ENCODE measurements around the gene PLA2G4A. TPM values are rescaled to one million over a fixed set of nuclear protein-coding genes. Genes with fewer than 3 reads are reported as not detected.

Gene PLA2G4A
- total RNA-seq, 2 experiments from 2014 or later = 2.0 TPM; not detected in 1

DNA sequence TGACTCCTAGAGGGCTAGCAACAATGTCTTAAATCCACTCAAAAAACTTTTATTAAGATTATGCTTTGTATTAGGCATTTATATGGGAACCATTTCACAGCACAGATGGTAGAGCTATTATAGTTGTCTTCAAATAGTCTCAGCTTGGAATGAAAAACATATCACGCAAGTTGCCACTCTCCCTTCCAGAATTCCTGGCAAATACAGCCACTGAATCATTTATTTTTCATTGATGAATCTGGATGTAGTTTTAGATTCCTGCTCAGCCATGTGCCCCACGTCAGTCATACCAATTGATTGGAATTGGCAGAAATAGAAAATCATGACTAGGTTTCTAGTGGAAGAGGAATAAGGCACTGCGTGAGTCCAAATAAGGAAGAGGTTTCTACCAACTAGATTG lies 165.2 kb downstream of the PLA2G4A start:
- H3K36me3 Mint-ChIP-seq = no peaks in the 10 kb centered on the region
- no peaks in the 10 kb centered on the region for H3K4me1 Mint-ChIP-seq
- H3K27ac Mint-ChIP-seq = no peak overlapping the region
- CTCF ChIA-PET = no interaction called here
- no peaks in the 10 kb centered on the region for H3K9me3 Mint-ChIP-seq (ENCODE audit: low read depth)
- no peaks in the 10 kb centered on the region for H3K27me3 Mint-ChIP-seq
- no peak for DNase-seq
- no peak for ATAC-seq
- no peak overlapping the region for H3K4me3 Mint-ChIP-seq

DNA sequence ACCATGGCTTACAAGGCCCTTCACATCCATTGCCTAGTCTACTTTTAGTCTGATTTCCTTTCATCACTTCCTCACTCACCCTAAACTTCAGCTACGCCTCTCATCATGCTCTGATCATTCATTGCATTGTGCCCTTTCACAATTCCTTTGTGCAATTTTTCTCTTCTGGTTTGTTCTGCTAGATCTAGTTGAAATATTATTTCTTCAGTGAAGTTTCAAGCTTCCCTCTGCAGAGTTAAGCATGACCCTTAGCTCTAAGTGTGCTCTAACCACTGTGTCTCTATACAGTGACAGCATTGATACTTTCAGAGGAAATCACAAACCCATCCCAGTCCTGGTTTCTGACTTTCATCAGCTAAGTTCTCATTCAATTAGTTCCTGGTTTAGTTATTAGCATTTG lies 166.1 kb downstream of the PLA2G4A start:
- CTCF ChIA-PET = interaction anchor here (0.6 kb wide), 1 partner anchor 9 kb away, joined by 3 read pairs; no protein-coding TSS in a partner anchor
- H3K36me3 Mint-ChIP-seq = no peaks in the 10 kb centered on the region
- H3K4me3 Mint-ChIP-seq = no peak overlapping the region
- H3K4me1 Mint-ChIP-seq = no peaks in the 10 kb centered on the region
- no peak for DNase-seq
- H3K27ac Mint-ChIP-seq = no peak overlapping the region
- ATAC-seq = no peak
- H3K9me3 Mint-ChIP-seq (ENCODE audit: low read depth) = no peaks in the 10 kb centered on the region
- H3K27me3 Mint-ChIP-seq = no peaks in the 10 kb centered on the region

DNA sequence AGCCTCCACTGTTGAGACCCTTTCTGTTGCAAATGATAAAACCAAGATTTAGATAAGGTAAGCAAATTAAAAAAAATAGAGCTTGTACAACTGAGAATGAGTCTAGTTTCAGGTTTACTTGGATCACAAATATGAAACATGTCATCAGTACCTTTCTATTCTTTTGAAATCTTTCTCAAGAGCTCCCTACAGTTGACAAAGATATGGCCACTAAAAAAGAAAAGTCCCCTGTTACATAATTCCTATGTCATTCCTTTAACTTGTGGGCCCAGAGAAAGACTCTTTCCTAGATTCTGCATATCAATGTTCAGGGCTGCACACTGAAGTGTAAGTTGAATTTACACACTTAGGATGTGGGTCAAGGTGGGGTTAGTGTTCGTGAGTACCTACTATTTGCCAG lies 168.1 kb downstream of the PLA2G4A start:
- no peak for ATAC-seq
- no peak overlapping the region for H3K4me3 Mint-ChIP-seq
- no peak overlapping the region for H3K27ac Mint-ChIP-seq
- CTCF ChIA-PET = no interaction called here
- no peak for DNase-seq
- H3K27me3 Mint-ChIP-seq = no peaks in the 10 kb centered on the region
- H3K4me1 Mint-ChIP-seq = no peaks in the 10 kb centered on the region
- H3K36me3 Mint-ChIP-seq = no peaks in the 10 kb centered on the region
- no peaks in the 10 kb centered on the region for H3K9me3 Mint-ChIP-seq (ENCODE audit: low read depth)

DNA sequence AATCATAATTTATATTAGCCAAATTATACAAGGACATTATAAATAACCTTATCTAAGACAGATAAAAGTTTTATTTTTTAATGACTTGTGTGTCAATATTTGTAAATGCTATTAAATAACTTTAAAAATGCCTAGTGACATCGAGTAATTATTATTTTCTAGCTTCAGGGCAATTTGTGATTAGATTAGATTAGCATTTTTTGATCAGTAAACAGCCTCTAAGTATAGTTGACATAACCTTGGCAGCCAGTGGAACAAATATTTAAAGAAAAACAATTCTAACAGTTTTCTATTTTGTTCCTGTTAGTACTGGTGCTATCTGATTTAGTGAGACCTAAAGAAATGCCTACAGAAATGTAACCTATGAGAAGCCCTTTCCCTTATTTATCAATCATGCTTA lies 169.1 kb downstream of the PLA2G4A start:
- Mint-ChIP-seq H3K27me3 (no peaks in the 10 kb centered on the region), H3K9me3 (ENCODE audit: low read depth) (no peaks in the 10 kb centered on the region), H3K36me3 (no peaks in the 10 kb centered on the region), H3K27ac (no peak overlapping the region), H3K4me3 (no peak overlapping the region), H3K4me1 (no peaks in the 10 kb centered on the region)
- ATAC-seq (no peak), DNase-seq (no peak)
- CTCF ChIA-PET = no interaction called here

DNA sequence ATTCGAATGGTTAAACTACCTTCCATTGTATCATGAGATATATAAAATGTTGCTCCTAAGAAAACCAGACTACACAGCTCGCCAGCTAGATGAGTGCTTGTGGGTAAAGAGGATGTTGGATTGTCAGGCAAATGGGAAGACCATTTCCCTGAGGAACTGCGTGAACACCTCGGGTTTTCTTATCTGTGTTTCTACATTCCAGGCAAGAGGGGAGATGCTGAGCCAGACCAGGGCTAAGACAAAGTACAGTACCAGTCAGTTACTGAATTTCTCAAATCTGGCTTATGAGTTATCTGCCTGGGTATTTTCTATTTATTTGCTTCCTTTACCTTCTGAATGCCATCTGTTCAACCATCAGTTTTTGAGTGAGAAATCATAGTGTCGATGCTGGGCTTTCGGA lies 170.8 kb downstream of the PLA2G4A start:
- H3K4me3 Mint-ChIP-seq = no peak overlapping the region
- H3K36me3 Mint-ChIP-seq = no peaks in the 10 kb centered on the region
- CTCF ChIA-PET = no interaction called here
- ATAC-seq (no peak), DNase-seq (no peak)
- H3K27ac Mint-ChIP-seq = no peak overlapping the region
- no peaks in the 10 kb centered on the region for H3K27me3 Mint-ChIP-seq
- H3K4me1 Mint-ChIP-seq = no peaks in the 10 kb centered on the region
- H3K9me3 Mint-ChIP-seq (ENCODE audit: low read depth) = no peaks in the 10 kb centered on the region

DNA sequence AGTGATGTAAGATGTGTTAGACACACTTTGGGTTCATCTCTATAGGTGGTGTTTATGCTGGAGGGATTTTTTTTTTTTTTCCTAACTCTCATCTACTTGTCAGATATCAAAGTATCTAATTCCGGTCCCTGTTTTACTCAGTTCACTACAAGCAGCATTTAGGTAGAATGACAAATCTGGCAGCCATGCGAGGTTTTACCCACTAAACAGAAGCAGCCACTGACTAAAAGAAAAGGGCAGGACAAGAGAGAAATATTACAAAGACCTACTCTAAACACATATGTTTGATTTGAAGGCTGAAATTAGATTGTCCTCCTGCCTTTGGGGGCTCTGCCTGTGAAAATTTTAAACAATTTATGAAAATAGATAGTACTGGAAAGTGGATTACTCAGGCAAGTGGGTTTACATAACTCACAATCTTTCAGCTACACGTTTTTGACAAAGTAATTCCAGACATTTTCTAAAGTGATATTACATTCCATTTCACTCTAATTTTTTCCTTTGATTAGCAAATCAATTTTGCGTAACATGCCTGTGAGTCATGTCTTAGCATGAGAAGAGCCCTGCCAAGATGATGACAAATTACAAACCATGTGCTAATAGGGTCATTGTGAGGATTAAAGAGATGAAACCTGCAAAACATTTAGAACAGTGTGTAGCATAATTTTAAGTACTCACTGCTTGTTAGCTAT lies 172.6 kb downstream of the PLA2G4A start:
- Mint-ChIP-seq H3K4me3 (no peak overlapping the region), H3K36me3 (no peaks in the 10 kb centered on the region), H3K4me1 (no peaks in the 10 kb centered on the region), H3K27me3 (no peaks in the 10 kb centered on the region), H3K27ac (no peak overlapping the region), H3K9me3 (ENCODE audit: low read depth) (no peaks in the 10 kb centered on the region)
- DNase-seq (no peak), ATAC-seq (no peak)
- CTCF ChIA-PET = no interaction called here

DNA sequence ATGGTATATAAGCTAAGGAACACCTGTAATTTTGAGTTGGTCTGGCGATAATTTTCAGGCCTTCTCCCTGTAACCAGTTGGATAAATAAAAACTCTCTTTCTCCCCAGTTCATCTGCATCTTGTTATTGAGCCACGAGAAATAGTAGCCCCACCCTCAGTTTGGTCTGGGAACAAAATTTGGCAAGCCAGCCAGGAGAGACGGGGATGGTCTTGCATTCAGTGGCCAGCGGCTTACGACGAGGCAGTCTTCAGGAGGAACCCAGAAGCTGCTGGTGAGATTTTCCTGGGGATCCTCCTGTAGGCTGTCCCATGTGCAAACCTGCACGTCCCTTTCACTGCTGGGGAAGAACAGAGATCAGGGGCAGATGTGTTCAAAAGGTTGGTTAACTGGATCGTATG lies 174.6 kb downstream of the PLA2G4A start:
- DNase-seq (no peak), ATAC-seq (no peak)
- no peak overlapping the region for H3K4me3 Mint-ChIP-seq
- no peaks in the 10 kb centered on the region for H3K36me3 Mint-ChIP-seq
- H3K27ac Mint-ChIP-seq = no peak overlapping the region
- CTCF ChIA-PET = no interaction called here
- no peaks in the 10 kb centered on the region for H3K27me3 Mint-ChIP-seq
- peaks cover 3% of the 10 kb centered on the region for H3K9me3 Mint-ChIP-seq (ENCODE audit: low read depth)
- H3K4me1 Mint-ChIP-seq = no peaks in the 10 kb centered on the region

DNA sequence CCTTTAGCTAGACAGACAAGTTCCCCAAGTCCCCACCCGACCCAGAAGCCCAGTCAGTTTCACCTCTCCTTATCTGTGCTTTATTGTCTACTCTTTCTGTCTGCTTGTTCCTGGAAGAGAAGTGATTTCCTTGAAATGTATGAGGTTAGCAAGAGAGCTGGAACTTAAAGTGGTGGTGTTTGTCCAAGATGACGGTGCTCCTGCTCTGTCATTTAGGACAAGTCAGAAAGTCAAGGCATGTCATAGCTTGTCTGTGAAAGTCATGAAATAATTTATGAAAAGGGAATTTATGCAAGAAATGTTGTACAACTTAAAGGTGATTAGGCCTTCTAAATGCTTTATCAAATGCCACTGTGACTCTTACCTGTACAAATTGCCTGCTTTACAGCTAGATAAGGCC lies 178.1 kb downstream of the PLA2G4A start:
- Mint-ChIP-seq H3K27ac (no peak overlapping the region), H3K4me1 (peaks cover 4% of the 10 kb centered on the region), H3K36me3 (no peaks in the 10 kb centered on the region), H3K27me3 (no peaks in the 10 kb centered on the region), H3K9me3 (ENCODE audit: low read depth) (peaks cover 5% of the 10 kb centered on the region), H3K4me3 (no peak overlapping the region)
- ATAC-seq (no peak), DNase-seq (no peak)
- CTCF ChIA-PET = no interaction called here

DNA sequence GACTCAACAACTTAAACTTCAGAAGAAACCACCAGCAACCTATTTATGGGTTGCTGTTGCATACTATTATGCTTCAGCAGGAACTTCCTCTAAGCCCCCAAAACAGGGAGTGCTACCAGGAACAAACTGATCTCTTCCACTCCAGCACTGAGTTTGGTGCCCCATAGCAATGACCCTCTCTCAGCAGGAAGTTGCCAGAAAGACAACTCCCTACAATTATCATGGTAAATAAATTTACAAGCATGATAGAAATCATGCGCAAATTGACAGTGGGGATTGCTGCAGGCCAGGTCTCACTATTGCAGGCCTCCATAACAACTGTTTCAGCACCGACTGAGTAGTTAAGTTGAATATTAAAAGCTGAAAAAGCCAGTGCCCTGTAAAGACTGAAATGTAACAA lies 180.6 kb downstream of the PLA2G4A start:
- no peak overlapping the region for H3K4me3 Mint-ChIP-seq
- peaks cover 5% of the 10 kb centered on the region for H3K9me3 Mint-ChIP-seq (ENCODE audit: low read depth)
- peaks cover 4% of the 10 kb centered on the region for H3K4me1 Mint-ChIP-seq
- no peaks in the 10 kb centered on the region for H3K27me3 Mint-ChIP-seq
- ATAC-seq (no peak), DNase-seq (no peak)
- H3K36me3 Mint-ChIP-seq = no peaks in the 10 kb centered on the region
- CTCF ChIA-PET = no interaction called here
- no peak overlapping the region for H3K27ac Mint-ChIP-seq

DNA sequence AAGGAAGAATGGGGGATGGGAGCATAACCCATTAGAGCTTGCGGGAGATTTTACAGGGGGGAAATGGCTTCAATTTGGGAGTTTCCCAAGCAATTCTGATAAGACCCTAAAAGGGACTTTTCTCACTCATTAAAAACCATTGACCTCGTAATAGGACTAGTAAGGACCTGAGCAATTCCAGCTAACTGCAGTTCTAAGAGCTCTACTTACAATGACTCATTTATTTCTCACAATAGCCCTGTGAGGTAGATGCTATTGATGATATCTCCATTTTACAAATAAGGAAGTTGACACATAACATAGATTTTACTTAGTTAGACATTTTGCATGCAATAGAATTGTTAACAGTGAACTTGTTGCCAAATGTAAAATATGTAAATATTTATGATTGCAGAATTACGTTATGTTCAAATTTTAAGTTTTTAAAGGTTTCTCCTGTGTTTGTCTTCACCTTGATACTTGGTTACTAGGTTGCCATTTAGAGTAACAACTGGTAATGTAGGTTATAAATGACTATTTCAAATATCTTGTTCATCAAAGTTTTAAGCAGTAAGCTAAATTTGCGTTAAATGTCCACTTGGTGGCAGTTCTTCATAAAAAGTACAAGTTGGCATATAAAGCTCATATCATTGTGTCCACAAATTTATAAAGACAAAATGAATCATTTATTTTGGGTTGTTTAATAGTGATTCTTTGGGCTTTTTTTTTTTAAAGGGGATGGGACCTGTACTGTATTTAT lies 182.0 kb downstream of the PLA2G4A start:
- CTCF ChIA-PET = no interaction called here
- H3K4me3 Mint-ChIP-seq = no peak overlapping the region
- H3K36me3 Mint-ChIP-seq = no peaks in the 10 kb centered on the region
- H3K27me3 Mint-ChIP-seq = no peaks in the 10 kb centered on the region
- peaks cover 5% of the 10 kb centered on the region for H3K9me3 Mint-ChIP-seq (ENCODE audit: low read depth)
- ATAC-seq (no peak), DNase-seq (no peak)
- H3K27ac Mint-ChIP-seq = no peak overlapping the region
- peaks cover 4% of the 10 kb centered on the region for H3K4me1 Mint-ChIP-seq

DNA sequence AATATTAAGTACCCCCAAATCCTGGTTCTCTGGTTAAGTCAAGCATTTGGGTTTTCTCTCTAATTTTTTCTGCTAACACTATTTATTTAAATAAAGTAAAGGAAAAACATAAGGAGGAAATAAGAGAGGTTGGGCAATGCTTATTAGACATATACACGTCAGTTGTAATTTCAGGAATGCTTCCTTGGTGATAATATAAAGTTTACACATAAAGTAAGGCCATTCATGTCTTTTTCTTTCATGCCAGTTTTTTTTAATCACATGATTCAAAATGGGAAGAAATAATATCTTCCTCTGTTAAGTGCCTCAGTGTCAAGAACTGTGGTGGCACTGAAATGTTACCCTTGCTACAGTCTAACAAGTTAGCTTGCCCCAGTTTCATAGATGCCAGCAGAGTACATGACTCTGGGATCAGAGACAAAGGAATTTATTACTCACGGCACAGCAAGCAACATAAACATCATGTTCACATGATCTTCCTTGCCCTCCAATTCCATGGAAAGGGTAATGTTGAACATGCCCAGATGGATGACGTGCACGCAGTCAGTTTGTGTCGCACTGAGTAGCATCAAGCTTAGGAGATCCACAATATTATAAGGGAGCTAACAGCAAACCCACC lies 184.9 kb downstream of the PLA2G4A start:
- no peaks in the 10 kb centered on the region for H3K27me3 Mint-ChIP-seq
- H3K27ac Mint-ChIP-seq = no peak overlapping the region
- CTCF ChIA-PET = no interaction called here
- H3K9me3 Mint-ChIP-seq (ENCODE audit: low read depth) = peaks cover under 1% of the 10 kb centered on the region
- no peak overlapping the region for H3K4me3 Mint-ChIP-seq
- no peak for ATAC-seq
- peaks cover 4% of the 10 kb centered on the region for H3K4me1 Mint-ChIP-seq
- DNase-seq = no peak
- no peaks in the 10 kb centered on the region for H3K36me3 Mint-ChIP-seq

DNA sequence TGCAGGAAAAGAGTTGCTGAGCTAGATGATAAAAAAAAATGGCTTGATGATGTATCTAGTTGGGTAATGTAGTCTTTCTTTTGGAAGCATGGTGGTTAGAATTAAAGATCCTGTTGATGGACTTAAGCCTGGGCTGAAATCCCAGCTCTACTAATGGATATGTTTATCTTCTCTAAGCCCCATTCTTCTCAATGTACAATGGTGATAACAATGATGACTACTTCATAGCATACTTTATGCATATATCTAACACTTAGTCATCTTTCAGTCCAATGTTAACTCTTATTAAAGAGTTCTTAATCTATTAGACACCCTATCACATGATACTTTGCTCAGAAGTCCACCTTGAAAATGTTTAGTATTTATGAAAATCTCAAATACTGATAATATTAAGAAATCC lies 189.5 kb downstream of the PLA2G4A start:
- no peak overlapping the region for H3K4me3 Mint-ChIP-seq
- ATAC-seq (no peak), DNase-seq (no peak)
- H3K27ac Mint-ChIP-seq = no peak overlapping the region
- H3K9me3 Mint-ChIP-seq (ENCODE audit: low read depth) = no peaks in the 10 kb centered on the region
- H3K27me3 Mint-ChIP-seq = no peaks in the 10 kb centered on the region
- no peaks in the 10 kb centered on the region for H3K36me3 Mint-ChIP-seq
- CTCF ChIA-PET = no interaction called here
- no peaks in the 10 kb centered on the region for H3K4me1 Mint-ChIP-seq

DNA sequence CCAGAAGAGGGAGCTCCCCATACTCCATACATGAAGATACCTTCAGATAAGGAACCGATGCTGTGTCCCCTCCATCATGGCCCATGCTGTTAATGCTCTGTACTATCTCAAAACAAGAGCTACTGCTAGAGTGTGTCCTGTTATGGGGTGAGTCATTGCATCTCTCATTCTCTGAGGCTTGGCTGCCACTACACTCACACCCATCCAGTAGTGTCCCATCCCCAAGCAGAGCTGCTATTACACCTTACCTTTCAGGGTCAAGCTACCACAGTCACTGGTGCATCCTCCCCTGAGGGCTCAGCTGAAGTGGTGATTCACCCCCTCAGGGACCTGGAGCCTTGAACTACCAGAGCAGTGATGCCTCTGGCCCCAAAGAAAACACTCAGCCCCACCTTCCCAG lies 198.5 kb downstream of the PLA2G4A start:
- Mint-ChIP-seq H3K27me3 (no peaks in the 10 kb centered on the region), H3K36me3 (no peaks in the 10 kb centered on the region), H3K4me1 (no peaks in the 10 kb centered on the region), H3K27ac (no peak overlapping the region), H3K4me3 (no peak overlapping the region), H3K9me3 (ENCODE audit: low read depth) (peaks cover 5% of the 10 kb centered on the region)
- CTCF ChIA-PET = no interaction called here
- DNase-seq = no peak
- ATAC-seq = no peak

DNA sequence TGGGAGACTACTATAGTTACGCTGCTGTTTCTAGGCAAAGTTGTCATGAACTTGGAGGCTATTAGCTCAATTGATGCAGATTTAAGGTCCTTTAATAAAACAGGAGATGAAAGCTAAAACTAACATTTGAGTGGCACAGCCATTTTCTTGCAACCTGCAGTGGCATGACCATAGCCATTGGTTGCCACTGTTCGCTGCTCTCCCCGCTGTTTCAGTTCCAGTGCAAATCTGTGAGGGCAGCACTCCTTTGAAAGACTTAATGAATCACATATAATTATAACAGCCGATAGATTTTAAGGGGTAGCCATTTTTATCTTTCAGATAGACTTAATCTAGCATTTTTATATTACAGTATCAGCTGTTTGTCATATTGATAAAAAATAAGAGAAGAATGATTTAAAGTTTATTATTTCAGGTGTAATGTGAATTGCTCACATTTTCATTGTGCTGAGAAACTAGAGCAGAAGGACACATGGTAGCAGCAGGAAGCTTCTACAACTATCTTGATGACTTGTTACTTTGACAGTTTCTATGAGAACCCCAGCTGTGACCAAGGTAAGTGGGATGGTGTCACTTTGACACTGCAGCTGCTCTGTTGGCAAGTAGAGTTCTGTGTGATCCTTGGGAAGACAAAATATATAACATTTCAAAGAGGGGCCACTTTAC lies 203.7 kb downstream of the PLA2G4A start:
- no peak overlapping the region for H3K27ac Mint-ChIP-seq
- CTCF ChIA-PET = no interaction called here
- no peak overlapping the region for H3K4me3 Mint-ChIP-seq
- ATAC-seq (no peak), DNase-seq (no peak)
- H3K27me3 Mint-ChIP-seq = no peaks in the 10 kb centered on the region
- H3K4me1 Mint-ChIP-seq = no peaks in the 10 kb centered on the region
- no peaks in the 10 kb centered on the region for H3K36me3 Mint-ChIP-seq
- peaks cover 5% of the 10 kb centered on the region for H3K9me3 Mint-ChIP-seq (ENCODE audit: low read depth)

Data from activated CD8-positive, alpha-beta memory T cell treated with anti-CD3 and anti-CD28 coated beads, Interleukin-2, amount 10 ng/mL, durations not matched to agents 7 days and 5 days (primary cell).